GOT3 (cell line): ENCODE measurements around the gene ATP13A2.

Experiments
- DNase-seq: peaks from one replicate; lab custom pipeline; 2025; ENCODE audit warnings: mixed read lengths; lab: John Stamatoyannopoulos, UW

The ATP13A2 gene

DNA sequence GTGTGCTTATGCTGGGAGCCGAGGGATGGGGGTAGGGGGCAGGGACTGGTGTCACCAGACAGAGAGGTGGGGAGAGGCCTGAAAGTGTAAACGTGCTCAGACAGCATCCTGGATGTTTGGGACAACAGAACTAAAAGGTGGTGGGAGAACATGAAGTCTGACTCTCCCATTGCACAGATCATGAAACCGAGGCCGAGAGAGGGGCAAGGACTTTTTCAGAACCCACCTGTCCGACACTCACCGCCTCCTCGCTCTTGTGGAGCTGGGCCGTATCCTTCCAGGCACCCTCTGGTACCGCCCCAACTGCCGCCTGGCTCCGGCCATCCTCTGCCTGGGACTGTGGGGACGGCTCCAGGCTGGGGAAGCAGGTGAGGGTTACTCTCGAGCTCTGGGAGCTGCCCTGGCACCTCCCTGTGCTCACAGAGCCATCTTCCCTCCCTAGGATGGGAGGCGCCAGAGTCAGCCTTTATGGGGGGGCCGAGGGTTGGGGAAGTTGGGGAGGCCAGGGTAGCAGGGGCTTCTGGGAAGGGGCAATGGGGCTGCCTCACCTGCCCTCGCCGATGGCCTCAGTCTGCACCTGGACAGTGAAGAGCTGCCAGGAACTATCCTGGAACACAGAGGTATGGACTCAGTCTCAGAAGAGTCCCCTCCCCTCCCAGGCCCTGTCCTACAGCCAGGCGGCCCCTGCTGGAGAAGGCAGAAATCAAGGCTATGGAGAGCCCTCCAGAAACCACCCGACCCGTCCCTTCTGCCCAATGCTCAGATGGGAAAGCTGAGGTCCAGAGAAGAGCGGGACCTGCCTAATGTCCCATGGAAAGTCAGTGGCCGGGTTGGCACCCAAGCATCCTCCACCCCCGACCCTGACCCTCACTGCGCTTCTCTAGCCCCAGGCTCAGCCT lies 7.0 kb downstream of the ATP13A2 start:
- DNase-seq = no peak

DNA sequence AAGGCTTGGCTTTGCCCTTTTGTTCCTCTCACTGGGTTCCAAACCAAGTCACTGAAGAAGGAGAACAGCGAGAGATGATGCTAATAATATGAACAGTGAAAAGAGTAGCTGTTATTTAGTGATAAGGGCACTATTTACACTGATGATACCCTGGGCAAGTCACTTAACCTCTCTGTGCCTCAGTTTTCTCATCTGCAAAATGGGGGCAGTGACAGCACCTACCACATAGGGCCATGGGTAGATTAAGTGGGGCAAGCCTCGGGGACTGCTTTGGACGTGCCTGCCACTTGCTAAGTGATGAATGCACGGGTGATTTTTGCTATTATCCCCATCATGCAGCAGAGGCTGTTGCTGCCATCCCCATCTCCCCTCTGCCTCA lies 9.2 kb downstream of the ATP13A2 start:
- no peak for DNase-seq

DNA sequence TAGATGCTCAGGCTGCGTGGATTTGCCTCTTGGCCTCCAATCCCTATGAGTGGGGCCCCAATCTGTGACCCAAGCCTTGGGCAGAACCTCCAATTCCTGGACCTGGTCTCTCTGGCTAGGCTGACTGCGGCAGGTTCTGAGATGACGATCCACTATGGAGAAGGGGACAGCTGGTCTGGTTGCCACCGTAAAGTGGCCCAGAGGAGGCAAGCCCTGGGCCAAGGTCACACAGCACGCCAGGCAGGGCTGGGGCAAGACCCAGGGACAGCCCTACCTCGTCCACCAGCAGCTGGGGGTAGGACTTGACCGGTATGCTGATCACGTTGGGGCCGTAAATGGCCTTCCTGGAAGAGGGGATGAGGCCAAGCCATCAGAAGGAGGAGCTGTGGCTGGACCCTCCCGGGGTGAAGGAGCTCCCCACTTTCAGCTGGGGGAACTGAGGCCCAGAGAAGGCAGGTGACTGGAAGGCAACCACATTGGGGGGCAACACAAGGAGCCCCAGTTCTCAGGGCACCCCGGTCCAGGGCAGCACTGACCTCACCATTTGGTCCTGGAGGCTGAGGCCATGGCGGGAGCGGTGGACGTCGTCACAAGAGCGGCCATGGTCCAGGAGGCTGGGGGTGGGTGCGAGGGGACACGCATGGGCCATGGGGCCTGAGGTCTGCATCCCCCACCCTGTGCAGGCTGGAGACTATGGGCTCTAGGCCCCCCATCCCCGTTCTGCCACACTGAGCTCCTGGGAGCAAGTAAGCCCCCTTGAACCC lies 9.8 kb downstream of the ATP13A2 start:
- DNase-seq = no peak

DNA sequence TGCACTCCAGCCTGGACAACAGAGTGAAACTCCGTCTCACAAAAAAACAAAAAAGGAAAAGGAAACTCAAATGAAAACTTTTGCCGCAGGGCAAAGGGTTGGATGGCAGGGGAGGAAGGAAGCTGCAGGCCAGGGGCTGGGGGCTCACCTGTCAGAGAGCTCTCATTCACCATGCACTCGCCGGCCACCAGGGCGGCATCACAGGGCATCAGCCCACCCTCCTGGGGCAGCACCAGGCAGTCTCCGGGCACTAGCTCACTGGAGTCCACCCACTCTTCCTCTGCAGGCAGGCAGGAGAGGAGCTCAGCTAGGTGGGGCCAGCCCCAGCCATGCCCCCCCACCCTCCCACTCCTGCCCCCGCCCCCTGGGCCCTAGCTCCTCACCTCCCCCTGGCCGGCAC lies 11.9 kb downstream of the ATP13A2 start:
- no peak for DNase-seq

DNA sequence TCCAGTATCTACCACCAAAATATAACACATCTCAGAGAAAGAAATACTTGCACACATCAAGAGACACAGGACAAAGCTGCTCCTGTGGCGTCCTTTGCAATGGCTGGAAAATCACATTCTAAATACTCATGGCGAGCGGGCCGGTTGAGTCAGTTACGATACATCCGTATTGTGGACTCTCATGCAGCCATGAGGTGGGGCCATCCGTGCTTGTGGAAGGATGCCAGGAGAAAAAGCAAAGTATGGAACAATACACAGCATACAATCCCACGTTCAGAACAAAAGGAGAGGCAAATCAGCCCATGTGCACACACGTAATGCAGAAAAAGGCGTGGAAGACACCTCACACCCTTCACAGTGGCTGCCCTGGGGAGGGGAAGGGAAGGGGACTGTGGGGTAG lies 13.1 kb downstream of the ATP13A2 start:
- no peak for DNase-seq

DNA sequence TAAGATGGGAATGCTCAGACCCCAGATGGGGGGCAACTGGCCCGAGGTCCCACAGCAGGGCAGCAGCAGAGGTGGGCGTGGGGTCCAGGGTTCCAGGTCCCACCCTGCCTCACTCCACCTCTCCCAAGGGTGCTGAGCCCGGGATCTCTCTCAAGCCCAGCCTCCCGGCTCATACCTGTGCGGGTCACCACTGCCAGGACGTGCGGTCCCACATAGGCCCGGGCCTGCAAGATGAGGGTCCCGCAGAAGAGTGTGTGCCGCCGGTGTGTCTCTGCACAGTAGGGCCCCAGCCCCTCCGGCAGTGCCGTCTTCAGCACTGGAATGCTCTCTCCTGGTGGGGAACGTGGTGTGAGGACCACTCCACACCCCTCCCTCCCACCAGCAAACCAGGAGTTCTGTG lies 14.9 kb downstream of the ATP13A2 start:
- no peak for DNase-seq

DNA sequence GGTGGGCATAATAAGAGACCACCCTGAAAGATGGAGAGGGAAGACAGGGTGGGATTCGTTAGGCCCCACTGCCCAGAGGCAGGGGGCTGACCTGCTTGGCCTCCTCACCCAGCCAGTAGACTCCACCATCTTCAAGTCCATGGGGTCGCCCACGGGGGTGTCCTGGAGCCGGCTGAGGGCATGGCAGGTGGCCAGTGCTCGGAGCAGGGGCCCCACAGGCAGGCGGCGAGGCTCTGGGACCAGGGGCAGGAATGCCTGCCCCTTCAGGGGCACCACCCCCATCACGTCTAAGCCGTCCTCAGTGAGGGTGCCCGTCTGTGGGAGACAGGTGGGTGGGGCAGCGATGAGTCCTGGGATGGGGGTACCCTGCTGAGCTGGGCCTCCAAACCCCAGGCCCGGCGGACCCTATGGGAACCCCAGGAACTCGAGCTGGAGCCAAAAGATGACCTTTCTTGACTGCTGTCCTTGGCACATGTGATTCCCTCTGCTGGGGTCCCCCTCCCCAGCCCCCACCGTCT lies 18.1 kb downstream of the ATP13A2 start:
- no peak for DNase-seq

DNA sequence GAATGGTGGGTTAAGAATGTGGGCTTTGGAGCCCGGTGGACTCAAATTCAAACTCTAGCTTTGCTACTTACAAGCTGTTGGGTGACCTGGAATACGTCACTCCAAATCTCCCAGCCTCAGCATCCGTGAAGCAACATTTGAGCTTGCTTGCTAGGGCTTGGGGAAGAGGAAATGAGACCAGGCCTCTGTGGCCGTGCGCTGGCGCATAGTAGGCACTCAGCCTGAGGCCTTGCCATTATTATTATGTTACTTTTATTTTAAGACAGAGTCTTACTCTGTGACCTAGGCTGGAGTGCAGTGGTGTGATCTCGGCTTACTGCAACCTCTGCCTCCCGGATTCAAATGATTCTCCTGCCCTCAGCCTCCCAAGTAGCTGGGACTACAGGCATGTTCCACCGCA lies 19.1 kb downstream of the ATP13A2 start:
- no peak for DNase-seq

DNA sequence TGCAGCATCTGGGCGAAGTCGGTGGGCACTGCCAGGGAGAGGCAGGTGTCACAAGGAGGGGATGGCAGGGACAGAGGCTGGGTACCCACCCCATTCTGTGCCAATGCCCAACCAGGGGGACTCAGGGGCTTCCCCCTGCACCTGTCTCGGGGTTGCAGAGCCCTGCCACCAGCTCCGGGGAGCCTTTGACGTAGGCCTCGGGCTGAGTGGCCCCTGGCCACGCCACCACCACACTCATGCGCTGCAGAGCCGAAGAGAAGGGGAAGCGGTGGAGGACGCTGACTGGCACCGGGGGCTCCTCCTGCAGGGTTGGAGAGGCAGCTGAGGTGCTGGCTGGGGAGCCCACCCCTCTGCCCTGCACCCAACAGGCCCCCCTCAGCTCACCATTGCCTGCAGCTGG lies 19.6 kb downstream of the ATP13A2 start:
- DNase-seq = no peak

DNA sequence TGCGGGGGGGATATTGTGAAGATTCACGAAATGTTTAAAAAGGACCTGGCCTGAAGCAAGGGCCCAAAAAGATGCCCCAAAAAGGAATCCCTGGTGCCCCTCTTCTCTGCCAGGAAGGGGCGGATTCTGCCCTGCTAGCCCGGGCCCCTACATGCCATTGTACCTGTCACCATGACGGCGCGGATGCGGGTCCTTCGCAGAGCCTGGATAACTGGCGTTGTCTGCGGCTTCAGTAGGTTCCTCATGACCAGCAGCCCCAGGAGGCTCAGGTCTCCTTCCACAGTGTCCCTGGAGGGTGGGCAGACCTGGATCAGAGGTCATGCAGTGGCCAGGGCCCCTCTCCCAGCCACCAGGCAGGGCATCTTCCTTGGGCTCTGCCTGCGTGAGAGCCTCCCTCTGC lies 20.2 kb downstream of the ATP13A2 start:
- DNase-seq = no peak

DNA sequence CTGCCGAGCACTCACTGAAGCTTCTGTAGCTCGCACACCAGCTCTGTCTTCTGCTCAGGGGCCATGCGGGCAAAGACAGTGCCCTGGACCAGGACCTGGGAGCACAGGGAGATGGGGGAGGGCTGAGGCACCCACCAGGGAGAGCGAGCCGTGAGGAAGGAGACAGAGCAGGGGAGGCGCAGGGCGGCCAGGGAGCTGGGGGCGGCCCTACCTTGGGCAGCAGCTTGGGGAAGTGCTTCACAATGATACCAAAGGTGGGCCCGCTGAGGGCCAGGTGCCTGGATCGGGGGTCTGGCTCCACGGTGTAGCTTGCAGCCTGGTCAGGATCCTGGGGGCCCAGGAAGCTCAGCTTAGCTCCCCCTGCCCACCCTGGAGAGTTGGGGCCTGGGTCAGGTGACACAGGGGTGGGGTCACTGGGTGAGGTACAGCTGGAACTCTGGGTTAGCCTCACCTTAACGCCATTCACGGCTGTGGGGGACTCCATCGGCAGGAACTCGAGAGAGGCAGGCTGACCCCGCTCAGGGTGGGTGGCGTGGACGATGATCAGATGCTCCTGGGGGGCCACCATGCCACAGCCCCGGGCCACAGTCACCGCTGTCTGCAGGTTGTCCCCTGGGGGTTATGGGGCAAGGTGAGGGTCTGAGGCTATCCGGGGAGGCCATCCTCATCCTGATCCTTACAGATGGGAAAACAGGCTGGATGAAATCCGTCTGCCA lies 21.9 kb downstream of the ATP13A2 start:
- no peak for DNase-seq

DNA sequence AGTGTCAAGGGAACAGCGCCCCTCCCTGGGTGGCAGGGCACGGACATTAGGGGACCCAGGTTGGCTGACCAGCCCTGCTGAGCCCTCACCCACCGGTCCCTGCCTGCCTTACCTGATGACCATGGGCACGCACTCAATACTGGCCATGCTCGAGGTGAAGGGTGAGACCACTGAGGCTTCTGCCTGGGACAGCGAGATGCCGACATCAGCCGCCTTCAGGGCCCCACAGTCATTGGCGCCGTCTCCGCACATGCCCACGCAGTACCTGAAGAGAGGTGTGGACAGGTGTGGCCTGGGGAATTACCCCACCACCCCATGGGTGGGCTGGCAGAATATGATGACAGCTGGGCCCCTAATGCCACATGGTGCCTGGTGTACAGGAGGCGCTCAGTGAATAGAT lies 23.5 kb downstream of the ATP13A2 start:
- no peak for DNase-seq

DNA sequence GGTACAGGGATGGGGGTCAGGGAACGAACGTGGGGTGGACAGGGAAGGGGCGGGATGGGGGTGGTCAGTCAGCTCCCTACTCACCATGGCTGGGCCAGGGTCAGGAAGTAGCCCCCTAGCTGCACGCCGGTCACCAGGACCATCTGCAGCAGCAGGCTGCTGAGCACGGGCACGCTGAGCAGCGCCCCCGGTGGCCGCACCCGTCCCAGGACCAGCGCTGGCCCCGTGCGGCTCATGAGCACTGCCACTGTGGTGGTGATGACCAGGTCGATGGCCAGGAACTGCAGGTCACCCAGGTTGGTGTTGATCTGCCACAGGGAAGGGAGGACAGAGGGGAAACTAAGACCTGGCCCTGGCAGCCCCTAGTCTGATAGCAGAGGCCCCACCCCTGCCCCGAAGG lies 24.8 kb downstream of the ATP13A2 start:
- no peak for DNase-seq

DNA sequence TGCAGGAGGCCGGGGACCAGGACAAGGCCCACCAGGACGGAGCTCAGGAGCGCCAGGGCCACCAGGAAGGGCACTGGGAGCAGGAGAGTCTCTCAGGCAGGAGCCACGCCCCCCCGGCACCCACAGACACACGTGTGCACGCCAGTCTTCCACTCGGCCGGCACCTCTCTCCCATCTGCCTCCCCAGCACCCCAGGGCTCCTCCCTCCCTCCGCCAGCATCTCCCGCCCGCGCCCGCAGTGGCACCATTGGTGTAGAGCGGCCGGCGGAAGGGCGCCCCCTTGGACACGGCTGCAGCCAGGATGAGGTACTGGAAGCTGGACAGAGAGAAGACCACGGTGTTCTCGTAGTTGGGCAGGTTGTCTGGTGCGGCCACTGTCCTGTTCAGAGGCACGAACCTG lies 25.2 kb downstream of the ATP13A2 start:
- no peak for DNase-seq

DNA sequence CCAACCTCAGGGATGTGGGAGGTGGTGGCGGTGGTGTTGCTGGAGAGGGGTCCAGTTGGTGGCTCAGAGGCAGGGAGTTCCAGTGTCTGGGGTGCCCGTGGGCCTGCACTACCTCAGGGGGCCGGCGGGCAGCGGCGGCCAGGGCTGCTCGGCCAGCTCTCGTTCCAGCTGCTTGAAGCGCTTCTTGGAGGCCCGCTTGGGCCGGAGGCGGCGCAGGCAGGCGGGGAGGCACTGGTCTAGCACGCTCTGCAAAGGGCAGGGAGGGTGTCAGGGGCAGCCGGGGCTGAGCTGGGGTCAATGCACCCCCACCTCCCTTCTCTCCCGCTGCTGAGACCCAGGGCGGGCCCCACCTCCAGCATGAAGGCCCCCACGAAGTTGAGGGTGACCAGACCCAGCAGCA lies 25.6 kb downstream of the ATP13A2 start:
- no peak for DNase-seq

DNA sequence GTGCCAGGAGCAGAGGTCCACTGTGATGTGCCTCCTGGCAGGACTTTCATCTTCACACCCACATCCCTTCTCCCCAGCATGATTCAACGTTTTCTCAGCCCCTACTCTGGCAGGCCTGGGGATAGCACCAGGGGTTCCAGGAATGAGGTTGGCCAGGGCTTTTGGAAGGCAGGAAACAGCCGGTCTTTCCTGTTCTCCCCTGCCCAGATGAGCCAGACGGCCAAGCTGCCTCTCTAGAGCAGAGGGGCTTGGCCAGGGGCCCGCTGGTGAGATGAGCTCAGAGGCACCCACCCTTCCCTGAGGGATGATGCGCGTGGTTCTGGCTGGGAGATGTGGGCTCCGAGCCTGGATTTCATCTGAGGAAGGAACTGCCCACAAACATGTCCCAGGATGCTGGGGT lies 27.0 kb downstream of the ATP13A2 start:
- peak; percentile 29 for DNase-seq

DNA sequence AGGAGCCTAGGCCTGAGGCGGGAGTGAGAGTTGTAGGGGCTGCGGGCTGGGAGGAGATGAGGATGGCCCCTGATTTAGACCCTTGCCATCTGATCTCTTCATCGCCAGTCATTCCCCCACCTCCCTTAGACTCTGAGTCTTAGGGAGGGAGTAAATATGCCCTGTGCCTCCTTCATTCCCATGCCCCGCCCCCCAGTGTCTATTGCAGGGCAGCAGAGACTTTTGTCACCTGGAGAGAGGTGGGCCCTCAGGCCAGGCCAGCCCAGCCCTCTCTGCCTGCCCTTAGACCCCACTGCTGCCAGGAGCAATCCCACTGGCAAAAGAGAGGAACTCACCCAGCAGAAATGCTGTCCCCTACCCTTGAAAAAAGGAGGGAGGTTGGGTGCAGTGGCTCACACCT lies 28.1 kb downstream of the ATP13A2 start:
- DNase-seq = no peak

DNA sequence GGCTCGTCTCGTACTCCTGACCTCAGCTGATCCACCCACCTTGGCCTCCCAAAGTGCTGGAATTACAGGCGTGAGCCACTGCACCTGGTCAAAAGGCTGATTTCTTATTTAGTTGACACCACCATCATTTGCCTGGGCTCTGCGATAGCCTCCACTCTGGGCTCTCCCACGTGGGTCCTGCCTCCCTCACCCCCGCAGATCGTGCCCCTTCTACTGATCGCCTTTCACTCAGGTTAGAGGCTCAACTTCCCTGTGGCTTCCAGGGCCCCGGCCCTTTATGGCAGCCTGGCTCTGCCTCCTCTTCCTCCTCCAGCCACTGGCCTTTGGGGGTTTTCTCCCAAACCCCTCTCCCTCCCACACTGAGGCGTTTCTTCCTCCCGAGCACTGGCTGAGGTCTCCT lies 28.8 kb downstream of the ATP13A2 start:
- DNase-seq = no peak

DNA sequence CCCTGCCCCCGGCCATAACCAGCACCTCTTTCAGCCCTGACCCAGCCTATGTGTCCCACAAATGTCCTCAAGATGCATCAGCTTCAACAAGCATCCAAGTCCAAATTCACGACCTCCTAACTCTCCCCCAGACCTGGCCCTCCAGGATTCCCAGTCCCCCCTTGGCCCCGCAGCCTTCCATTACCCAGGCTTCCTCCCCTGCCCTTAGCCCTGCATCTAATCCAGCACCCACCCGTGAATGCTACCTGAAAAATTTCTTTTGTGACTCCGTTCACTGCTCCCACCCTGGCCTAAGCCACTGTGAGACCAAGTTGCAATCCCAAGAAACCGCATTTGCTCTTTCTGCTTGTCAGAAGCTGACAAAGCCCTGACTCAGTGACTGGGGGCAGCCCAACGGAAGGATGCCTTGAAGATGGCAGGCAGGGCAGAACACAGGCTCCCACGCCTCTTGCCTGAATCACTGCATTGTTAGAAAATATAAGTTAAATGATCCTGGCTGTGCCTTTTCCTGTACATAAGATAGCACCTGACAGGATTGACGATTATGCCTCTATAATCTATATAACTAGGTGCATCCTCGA lies 30.4 kb downstream of the ATP13A2 start:
- DNase-seq = peak; percentile 55

DNA sequence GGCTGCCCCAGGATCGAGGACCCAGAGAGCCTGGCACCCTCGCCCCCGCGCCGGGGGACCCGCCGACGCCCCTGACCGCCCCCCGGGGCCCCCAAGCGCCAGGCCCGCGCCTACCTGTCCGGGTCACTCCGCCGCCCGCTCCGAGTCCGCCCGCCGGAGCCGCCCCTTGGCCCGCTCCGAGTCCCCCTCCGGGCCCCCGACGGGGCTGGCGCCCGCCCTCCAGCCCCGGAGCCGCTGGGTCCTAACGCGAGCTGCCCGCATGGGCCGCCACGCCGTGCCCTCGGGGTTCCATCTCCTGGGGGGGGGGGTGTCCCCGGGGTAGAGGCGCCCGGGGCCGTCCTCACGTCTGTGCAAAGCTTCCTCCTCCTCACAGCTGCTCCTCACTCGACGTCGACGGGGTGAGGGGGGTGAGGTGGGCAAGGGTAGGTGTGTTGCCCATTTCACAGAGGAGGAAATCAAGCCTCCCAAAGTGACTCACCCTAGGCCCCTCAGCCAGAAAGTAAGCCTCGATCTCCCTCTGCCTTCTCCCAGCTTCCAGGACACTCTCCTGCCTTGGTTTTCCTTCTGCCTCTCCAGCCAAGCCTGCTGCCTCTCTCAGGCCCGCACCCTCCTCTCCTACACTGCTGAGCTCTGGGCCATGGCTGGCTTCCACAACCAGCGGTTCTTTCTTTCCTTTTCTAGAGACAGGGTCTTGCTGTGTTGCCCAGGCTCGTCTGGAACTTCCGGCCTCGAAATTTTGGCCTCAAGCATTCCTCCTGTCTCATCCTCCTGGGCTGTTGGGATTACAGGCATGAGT lies 31.1 kb downstream of the ATP13A2 start, which contains the start of gene MFAP2:
Gene MFAP2 (minus strand): TSS at position 148 of the 796 bp plus-strand sequence. CDS start 2,347 bp downstream, outside the sequence.
- no peak for DNase-seq
